ENCODE results near the gene UACA.

GRCh38 chr15:70792171-70792573 lies 28.8 kb upstream of the UACA start:
- TF ChIP-seq ZNF121 (CRISPR knock-in tag; IDR thresholded peaks at IDR 0.05): no peak
- no peak for TF ChIP-seq AFF4 (CRISPR knock-in tag; IDR thresholded peaks at IDR 0.05; ENCODE audit: borderline replicate concordance)
- TF ChIP-seq, protein P1, sequence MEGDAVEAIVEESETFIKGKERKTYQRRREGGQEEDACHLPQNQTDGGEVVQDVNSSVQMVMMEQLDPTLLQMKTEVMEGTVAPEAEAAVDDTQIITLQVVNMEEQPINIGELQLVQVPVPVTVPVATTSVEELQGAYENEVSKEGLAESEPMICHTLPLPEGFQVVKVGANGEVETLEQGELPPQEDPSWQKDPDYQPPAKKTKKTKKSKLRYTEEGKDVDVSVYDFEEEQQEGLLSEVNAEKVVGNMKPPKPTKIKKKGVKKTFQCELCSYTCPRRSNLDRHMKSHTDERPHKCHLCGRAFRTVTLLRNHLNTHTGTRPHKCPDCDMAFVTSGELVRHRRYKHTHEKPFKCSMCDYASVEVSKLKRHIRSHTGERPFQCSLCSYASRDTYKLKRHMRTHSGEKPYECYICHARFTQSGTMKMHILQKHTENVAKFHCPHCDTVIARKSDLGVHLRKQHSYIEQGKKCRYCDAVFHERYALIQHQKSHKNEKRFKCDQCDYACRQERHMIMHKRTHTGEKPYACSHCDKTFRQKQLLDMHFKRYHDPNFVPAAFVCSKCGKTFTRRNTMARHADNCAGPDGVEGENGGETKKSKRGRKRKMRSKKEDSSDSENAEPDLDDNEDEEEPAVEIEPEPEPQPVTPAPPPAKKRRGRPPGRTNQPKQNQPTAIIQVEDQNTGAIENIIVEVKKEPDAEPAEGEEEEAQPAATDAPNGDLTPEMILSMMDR (IDR thresholded peaks at IDR 0.05): no peak
- TF ChIP-seq ATF1 (CRISPR knock-in tag; IDR thresholded peaks at IDR 0.05): no peak
- no peak for TF ChIP-seq NFE2L1 (CRISPR knock-in tag; IDR thresholded peaks at IDR 0.05)
- TF ChIP-seq ATF6 (CRISPR knock-in tag; IDR thresholded peaks at IDR 0.05): no peak
- no peak for TF ChIP-seq NR1H2 (CRISPR knock-in tag; IDR thresholded peaks at IDR 0.05)
